A673 (cell line): Measurements from ENCODE around the gene ZFP36.

ENCODE experiments used
- CTCF ChIP-seq: fragments of 300-800, 200-600 bp; sonication (generic); conservative IDR thresholded peaks from 2 replicates; pipeline ENCODE4 v1.5.1; 2017; ENCODE audit warnings: low read depth, mild to moderate bottlenecking, antibody characterized with exemption, low read length, moderate library complexity, mixed read lengths
- EZH2 ChIP-seq: fragments of 200-600 bp; sonication (generic); IDR thresholded peaks from 2 replicates; pipeline ENCODE4 v1.6.1; 2017; ENCODE audit warnings: borderline replicate concordance, low read depth, mild to moderate bottlenecking, mixed read lengths, antibody characterized with exemption, low read length; ENCODE audit not compliant: poor library complexity, severe bottlenecking

- TF ChIP-seq CTCF (no peak), EZH2 (no peak)
Observed at GRCh38 chr19:39436350-39436716, 29.7 kb downstream of the ZFP36 start.
